DOHH2 (cell line): ENCODE data around the gene CLIP3.
"Not testable (repeated sequence)": the region's sequence is repeated elsewhere in the genome, so short reads cannot be mapped to it uniquely, and the experiment has no call there.

Source experiments
- H3F3A ChIP-seq: fragments of 200-600 bp; sonication (generic), shearing (Covaris generic); 2 replicates; pipeline ENCODE4 v1.6.0; 2016; ENCODE audit warnings: antibody characterized with exemption, mild to moderate bottlenecking; ENCODE audit not compliant: control insufficient read depth, insufficient read depth
- H3K27ac ChIP-seq: fragments of 200-600 bp; sonication (generic); 2 replicates; pipeline ENCODE4 v1.5.1; 2014; ENCODE audit warnings: low read depth, mild to moderate bottlenecking, low read length, moderate library complexity
- H3K27me3 ChIP-seq: fragments of 200-600 bp; sonication (generic); 2 replicates; pipeline ENCODE4 v1.6.1; 2014; ENCODE audit warnings: mild to moderate bottlenecking, low read length, mixed read lengths; ENCODE audit not compliant: control insufficient read depth
- H3K36me3 ChIP-seq: fragments of 200-600 bp; sonication (generic); 2 replicates; pipeline ENCODE4 v1.6.1; 2014; ENCODE audit warnings: mild to moderate bottlenecking, low read length, moderate library complexity, mixed read lengths; ENCODE audit not compliant: control insufficient read depth
- H3K4me1 ChIP-seq: fragments of 200-600 bp; sonication (generic); 2 replicates; pipeline ENCODE4 v1.6.1; 2014; ENCODE audit warnings: mild to moderate bottlenecking, low read length, mixed read lengths; ENCODE audit not compliant: control insufficient read depth
- H3K4me2 ChIP-seq: fragments of 200-600 bp; sonication (generic); 2 replicates; pipeline ENCODE4 v1.6.0; 2014; ENCODE audit warnings: mild to moderate bottlenecking, low read length, moderate library complexity
- H3K4me3 ChIP-seq: fragments of 200-600 bp; sonication (generic); 2 replicates; pipeline ENCODE4 v1.5.1; 2014; ENCODE audit warnings: mild to moderate bottlenecking, low read length, mixed read lengths
- H3K79me2 ChIP-seq: fragments of 200-600 bp; sonication (generic); 2 replicates; pipeline ENCODE4 v1.6.1; 2014; ENCODE audit warnings: mild to moderate bottlenecking, low read length, mixed read lengths; ENCODE audit not compliant: control insufficient read depth
- H3K9me2 ChIP-seq: fragments of 200-600 bp; sonication (generic); replicated peaks from 2 replicates; pipeline ENCODE4 v1.6.1; 2014; ENCODE audit warnings: mild to moderate bottlenecking, low read length, mixed read lengths; ENCODE audit not compliant: control insufficient read depth
- H3K9me3 ChIP-seq: fragments of 200-600 bp; sonication (generic); 2 replicates; pipeline ENCODE4 v1.6.1; 2014; ENCODE audit warnings: antibody characterized with exemption, low read length, mixed read lengths; ENCODE audit not compliant: control insufficient read depth, insufficient read depth
- H4K20me1 ChIP-seq: fragments of 200-600 bp; sonication (generic); 2 replicates; pipeline ENCODE4 v1.6.0; 2014; ENCODE audit warnings: low read depth, mild to moderate bottlenecking, antibody characterized with exemption, low read length, moderate library complexity; ENCODE audit not compliant: control insufficient read depth, insufficient read depth
- EZH2phosphoT487 ChIP-seq: fragments of 200-600 bp; sonication (generic); IDR thresholded peaks from 2 replicates; pipeline ENCODE4 v1.6.1; 2017; ENCODE audit warnings: borderline replicate concordance, mild to moderate bottlenecking, antibody characterized with exemption, low read length, moderate library complexity, mixed read lengths
- TF ChIP-seq, protein P1 (sequence below): fragments of 200-600 bp; sonication (generic); IDR thresholded peaks from one replicate; pipeline ENCODE4 v1.5.1; 2014; ENCODE audit warnings: antibody characterized with exemption, mild to moderate bottlenecking, low read depth, low read length; ENCODE audit not compliant: poor library complexity, severe bottlenecking

CLIP3 gene

DNA sequence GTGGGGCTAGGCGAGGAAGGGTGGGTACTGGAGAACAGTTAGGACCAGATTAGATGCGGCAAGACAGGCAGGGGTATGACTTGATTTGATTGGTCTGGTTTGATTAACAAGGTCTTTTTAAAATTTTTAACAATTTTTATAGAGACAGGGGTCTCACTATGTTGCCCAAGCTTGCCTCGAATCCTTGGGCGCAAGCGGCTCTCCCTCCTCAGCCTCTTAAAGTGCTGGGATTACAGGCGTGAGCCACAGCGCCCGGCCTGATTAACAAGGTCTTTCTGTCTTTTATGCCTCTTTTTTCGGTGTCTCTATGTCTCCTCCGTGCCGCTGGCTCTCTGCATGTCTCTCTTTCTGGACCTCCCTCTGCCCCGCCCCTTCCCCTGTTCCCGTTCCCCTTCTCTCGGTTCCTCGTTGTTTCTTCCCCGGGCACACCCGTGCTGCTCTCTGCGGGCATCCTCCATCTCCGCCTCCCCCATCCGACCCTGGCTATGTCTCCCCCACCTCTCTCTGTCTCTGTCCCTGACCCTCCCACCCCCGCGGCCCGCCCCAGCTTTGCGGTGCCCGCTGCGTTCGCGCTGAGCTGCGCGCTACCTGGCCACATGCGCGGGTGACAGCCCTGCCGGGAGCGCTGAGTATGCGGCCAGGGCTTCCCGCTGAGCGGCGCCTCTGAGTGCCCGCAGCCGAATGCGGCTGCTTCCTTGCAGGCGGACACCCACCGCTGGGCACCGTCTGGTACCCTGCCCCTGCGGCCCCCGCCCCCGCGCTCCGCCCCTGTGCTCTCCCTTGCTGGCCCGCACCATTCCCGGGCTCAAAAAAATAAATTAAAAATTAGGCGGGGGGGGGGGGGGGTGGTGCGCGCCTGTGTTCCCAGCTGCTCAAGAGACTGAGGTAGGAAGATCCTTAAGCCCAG lies 45.8 kb downstream of the CLIP3 start:
- H3K4me2 ChIP-seq, result peak overlapping the region; percentile 76
- H4K20me1 ChIP-seq, result no peaks in the 10 kb centered on the region
- H3K79me2 ChIP-seq, result no peaks in the 10 kb centered on the region
- H3K4me3 ChIP-seq, result peak overlapping the region; percentile 69
- peaks cover 23% of the 10 kb centered on the region for H3K27me3 ChIP-seq
- no peak for TF ChIP-seq EZH2phosphoT487
- TF ChIP-seq, protein P1, sequence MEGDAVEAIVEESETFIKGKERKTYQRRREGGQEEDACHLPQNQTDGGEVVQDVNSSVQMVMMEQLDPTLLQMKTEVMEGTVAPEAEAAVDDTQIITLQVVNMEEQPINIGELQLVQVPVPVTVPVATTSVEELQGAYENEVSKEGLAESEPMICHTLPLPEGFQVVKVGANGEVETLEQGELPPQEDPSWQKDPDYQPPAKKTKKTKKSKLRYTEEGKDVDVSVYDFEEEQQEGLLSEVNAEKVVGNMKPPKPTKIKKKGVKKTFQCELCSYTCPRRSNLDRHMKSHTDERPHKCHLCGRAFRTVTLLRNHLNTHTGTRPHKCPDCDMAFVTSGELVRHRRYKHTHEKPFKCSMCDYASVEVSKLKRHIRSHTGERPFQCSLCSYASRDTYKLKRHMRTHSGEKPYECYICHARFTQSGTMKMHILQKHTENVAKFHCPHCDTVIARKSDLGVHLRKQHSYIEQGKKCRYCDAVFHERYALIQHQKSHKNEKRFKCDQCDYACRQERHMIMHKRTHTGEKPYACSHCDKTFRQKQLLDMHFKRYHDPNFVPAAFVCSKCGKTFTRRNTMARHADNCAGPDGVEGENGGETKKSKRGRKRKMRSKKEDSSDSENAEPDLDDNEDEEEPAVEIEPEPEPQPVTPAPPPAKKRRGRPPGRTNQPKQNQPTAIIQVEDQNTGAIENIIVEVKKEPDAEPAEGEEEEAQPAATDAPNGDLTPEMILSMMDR, result no peak
- H3F3A ChIP-seq, result no peaks in the 10 kb centered on the region
- no peaks in the 10 kb centered on the region for H3K36me3 ChIP-seq
- H3K4me1 ChIP-seq, result peaks cover 9% of the 10 kb centered on the region; the same call in 1 of the 2 replicates
- no peak overlapping the region for H3K27ac ChIP-seq
- peaks cover 5% of the 10 kb centered on the region; the same call in 1 of the 2 replicates for H3K9me3 ChIP-seq
- H3K9me2 ChIP-seq, result no peaks in the 10 kb centered on the region

DNA sequence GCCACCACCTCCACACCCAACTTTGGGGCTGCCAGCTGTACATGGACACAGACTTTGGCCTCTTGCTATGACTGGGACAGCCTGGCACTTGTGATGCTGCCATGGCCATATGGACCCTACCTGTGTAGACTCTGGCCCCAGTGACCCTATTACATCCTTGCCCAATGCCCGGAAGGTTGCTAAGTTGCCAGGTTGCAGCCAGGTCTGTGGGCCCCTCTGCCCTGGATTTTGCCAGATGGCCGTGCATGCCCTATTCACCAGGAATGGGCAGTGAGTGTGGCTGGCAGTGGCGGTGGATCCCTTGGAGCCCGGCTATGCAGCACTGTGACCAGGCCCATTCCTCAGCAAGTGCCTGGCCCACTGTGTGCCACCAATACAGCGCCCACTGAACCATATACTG lies 46.6 kb downstream of the CLIP3 start:
- no peak overlapping the region for H3K4me3 ChIP-seq
- no peaks in the 10 kb centered on the region for H3K36me3 ChIP-seq
- H3K9me3 ChIP-seq, result peaks cover 5% of the 10 kb centered on the region; the same call in 1 of the 2 replicates
- H3K27ac ChIP-seq, result no peak overlapping the region
- no peaks in the 10 kb centered on the region for H3K9me2 ChIP-seq
- no peak overlapping the region for H3K4me2 ChIP-seq
- H3K79me2 ChIP-seq, result no peaks in the 10 kb centered on the region
- H3K4me1 ChIP-seq, result peaks cover 9% of the 10 kb centered on the region; the same call in 1 of the 2 replicates
- no peaks in the 10 kb centered on the region for H3F3A ChIP-seq
- H3K27me3 ChIP-seq, result peaks cover 23% of the 10 kb centered on the region
- no peaks in the 10 kb centered on the region for H4K20me1 ChIP-seq
- no peak for TF ChIP-seq EZH2phosphoT487
- TF ChIP-seq, protein P1, result no peak

DNA sequence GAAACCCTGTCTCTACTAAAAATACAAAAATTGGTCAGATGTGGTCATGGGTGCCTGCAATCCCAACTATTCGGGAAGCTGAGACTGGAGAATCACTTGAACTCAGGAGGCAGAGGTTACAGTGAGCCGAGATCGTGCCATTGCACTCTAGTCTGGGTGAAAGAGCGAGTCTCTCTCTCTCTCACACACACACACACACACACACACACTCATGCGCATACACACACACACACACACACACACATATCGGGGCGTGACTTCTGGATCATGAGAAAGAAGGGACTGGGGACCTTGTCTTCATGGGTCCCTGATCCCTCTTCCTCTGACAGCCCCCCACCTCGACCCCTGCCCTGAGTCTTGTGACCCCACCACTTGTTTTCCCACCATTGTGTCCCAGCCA lies 49.5 kb downstream of the CLIP3 start:
- Histone ChIP-seq H3K27me3 (peaks cover 23% of the 10 kb centered on the region), H3K4me1 (peaks cover 9% of the 10 kb centered on the region; the same call in 1 of the 2 replicates), H3K36me3 (no peaks in the 10 kb centered on the region), H3F3A (no peaks in the 10 kb centered on the region), H3K4me3 (no peak overlapping the region), H4K20me1 (no peaks in the 10 kb centered on the region), H3K27ac (no peak overlapping the region), H3K79me2 (no peaks in the 10 kb centered on the region), H3K4me2 (no peak overlapping the region), H3K9me3 (no peaks in the 10 kb centered on the region), H3K9me2 (no peaks in the 10 kb centered on the region)
- TF ChIP-seq, protein P1, result no peak
- no peak for TF ChIP-seq EZH2phosphoT487

DNA sequence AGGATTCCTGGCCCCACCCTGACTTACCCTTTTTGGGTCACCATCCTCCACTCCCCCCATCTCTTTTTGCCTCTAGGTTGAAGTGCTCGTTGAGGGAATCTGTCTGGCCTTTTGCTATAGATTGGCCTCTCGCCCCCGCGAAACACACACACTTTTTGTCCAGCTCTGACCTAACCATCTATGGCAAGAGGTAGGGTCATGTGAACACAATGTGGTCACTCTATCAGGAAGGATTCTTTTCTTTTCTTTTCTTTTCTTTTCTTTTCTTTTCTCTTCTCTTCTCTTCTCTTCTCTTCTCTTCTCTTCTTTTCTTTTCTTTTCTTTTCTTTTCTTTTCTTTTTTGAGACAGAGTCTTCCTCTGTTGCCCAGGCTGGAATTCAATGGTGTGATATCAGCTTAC lies 51.7 kb downstream of the CLIP3 start:
- not testable (repeated sequence) for H3K79me2 ChIP-seq, H3K4me1 ChIP-seq, H3K27ac ChIP-seq, H3K9me2 ChIP-seq, H3K4me3 ChIP-seq, H3K9me3 ChIP-seq, H4K20me1 ChIP-seq, H3K36me3 ChIP-seq, H3K4me2 ChIP-seq, H3F3A ChIP-seq
- H3K27me3 ChIP-seq, result peaks cover 10% of the 10 kb centered on the region; the same call in 1 of the 2 replicates
